ENCODE results near the gene GAGE12C.
"Not testable (repeated sequence)": the region's sequence is repeated elsewhere in the genome, so short reads cannot be mapped to it uniquely, and the experiment has no call there.

GAGE12C gene

GRCh38 chrX:49531877-49532276, at the start of gene GAGE12C:
Gene GAGE12C (plus strand): TSS chrX:49532177. CDS start chrX:49533332, 1,155 bp downstream.
- DNase-seq, result not testable (repeated sequence)

- not testable (repeated sequence) for DNase-seq
Measured at GRCh38 chrX:49541433-49541832, 9.5 kb downstream of the GAGE12C start, which contains the start of gene GAGE12D. Gene GAGE12D (plus strand): TSS chrX:49541733. CDS start chrX:49542888, 1,155 bp downstream.

GRCh38 chrX:49550989-49551388, 19.0 kb downstream of the GAGE12C start, which contains the start of gene GAGE12E:
Gene GAGE12E (plus strand): TSS chrX:49551289. CDS start chrX:49552444, 1,155 bp downstream.
- not testable (repeated sequence) for DNase-seq

GRCh38 chrX:49560542-49560941, 28.6 kb downstream of the GAGE12C start, which contains the start of gene GAGE12F:
Gene GAGE12F (plus strand): TSS chrX:49560842. CDS start chrX:49561997, 1,155 bp downstream.
- not testable (repeated sequence) for DNase-seq

- not testable (repeated sequence) for DNase-seq
Measured at GRCh38 chrX:49568728-49569127, 36.8 kb downstream of the GAGE12C start.

GRCh38 chrX:49569152-49569551, 37.2 kb downstream of the GAGE12C start:
- not testable (repeated sequence) for DNase-seq

GRCh38 chrX:49570100-49570499, 38.1 kb downstream of the GAGE12C start, which contains the start of gene GAGE12G:
Gene GAGE12G (plus strand): TSS chrX:49570400. CDS start chrX:49571555, 1,155 bp downstream.
- not testable (repeated sequence) for DNase-seq

- not testable (repeated sequence) for DNase-seq
Measured at GRCh38 chrX:49579649-49580048, 47.7 kb downstream of the GAGE12C start, which contains the start of gene GAGE12H. Gene GAGE12H (plus strand): TSS chrX:49579949. CDS start chrX:49581104, 1,155 bp downstream.
